ENCODE results near the gene BCL7A.
"Not testable (repeated sequence)": the region's sequence is repeated elsewhere in the genome, so short reads cannot be mapped to it uniquely, and the experiment has no call there.

Gene BCL7A

GRCh38 chr12:122040579-122041386 lies 19.1 kb downstream of the BCL7A start:
- no peak overlapping the region for H3K9ac ChIP-seq (ENCODE audit: low read length in 5 of 5)
- no peaks in the 10 kb centered on the region for H3K4me1 ChIP-seq (ENCODE audit: control insufficient read depth in 5 of 5, insufficient read depth in 5 of 5, low read length in 5 of 5)
- H3K4me3 ChIP-seq (ENCODE audit: low read depth in 1 of 5, low read length in 5 of 5), result no peak overlapping the region

GRCh38 chr12:122041458-122041857 lies 19.8 kb downstream of the BCL7A start:
- peaks cover 0 to 28% (median 12%) of the 10 kb centered on the region in 5 donors for H3K36me3 ChIP-seq (ENCODE audit: control insufficient read depth in 5 of 5, insufficient read depth in 5 of 5, low read length in 5 of 5)
- H3K27me3 ChIP-seq (ENCODE audit: control insufficient read depth in 5 of 5, insufficient read depth in 4 of 5, low read length in 5 of 5); H3K4me3 ChIP-seq (ENCODE audit: low read depth in 1 of 5, low read length in 5 of 5); H3K4me1 ChIP-seq (ENCODE audit: control insufficient read depth in 5 of 5, insufficient read depth in 5 of 5, low read length in 5 of 5); H3K9ac ChIP-seq (ENCODE audit: low read length in 5 of 5); H3K27ac ChIP-seq (ENCODE audit: low read depth, low read length); H3K9me3 ChIP-seq (ENCODE audit: control insufficient read depth in 5 of 5, low read length in 5 of 5): not testable (repeated sequence)

More at GRCh38 chr12:122040579-122041386, 19.1 kb downstream of the BCL7A start:
- Histone ChIP-seq H3K27ac (ENCODE audit: low read depth, low read length) (no peak overlapping the region), H3K9me3 (ENCODE audit: control insufficient read depth in 5 of 5, low read length in 5 of 5) (no peaks in the 10 kb centered on the region), H3K36me3 (ENCODE audit: control insufficient read depth in 5 of 5, insufficient read depth in 5 of 5, low read length in 5 of 5) (peaks cover 0 to 27% (median 10%) of the 10 kb centered on the region in 5 donors), H3K27me3 (ENCODE audit: control insufficient read depth in 5 of 5, insufficient read depth in 4 of 5, low read length in 5 of 5) (no peaks in the 10 kb centered on the region)

GRCh38 chr12:122042910-122043309 lies 21.2 kb downstream of the BCL7A start:
- Histone ChIP-seq H3K27ac (ENCODE audit: low read depth, low read length) (no peak overlapping the region), H3K9me3 (ENCODE audit: control insufficient read depth in 5 of 5, low read length in 5 of 5) (no peaks in the 10 kb centered on the region), H3K4me1 (ENCODE audit: control insufficient read depth in 5 of 5, insufficient read depth in 5 of 5, low read length in 5 of 5) (no peaks in the 10 kb centered on the region), H3K27me3 (ENCODE audit: control insufficient read depth in 5 of 5, insufficient read depth in 4 of 5, low read length in 5 of 5) (no peaks in the 10 kb centered on the region), H3K4me3 (ENCODE audit: low read depth in 1 of 5, low read length in 5 of 5) (no peak overlapping the region), H3K36me3 (ENCODE audit: control insufficient read depth in 5 of 5, insufficient read depth in 5 of 5, low read length in 5 of 5) (peaks cover 0 to 24% (median 12%) of the 10 kb centered on the region in 5 donors), H3K9ac (ENCODE audit: low read length in 5 of 5) (no peak overlapping the region)

GRCh38 chr12:122043476-122043875 lies 21.8 kb downstream of the BCL7A start:
- H3K4me3 ChIP-seq (ENCODE audit: low read depth in 1 of 5, low read length in 5 of 5), result no peak overlapping the region
- H3K4me1 ChIP-seq (ENCODE audit: control insufficient read depth in 5 of 5, insufficient read depth in 5 of 5, low read length in 5 of 5), result no peaks in the 10 kb centered on the region
- peaks cover 0 to 24% (median 12%) of the 10 kb centered on the region in 5 donors for H3K36me3 ChIP-seq (ENCODE audit: control insufficient read depth in 5 of 5, insufficient read depth in 5 of 5, low read length in 5 of 5)
- H3K9ac ChIP-seq (ENCODE audit: low read length in 5 of 5), result no peak overlapping the region
- H3K9me3 ChIP-seq (ENCODE audit: control insufficient read depth in 5 of 5, low read length in 5 of 5), result no peaks in the 10 kb centered on the region
- H3K27me3 ChIP-seq (ENCODE audit: control insufficient read depth in 5 of 5, insufficient read depth in 4 of 5, low read length in 5 of 5), result no peaks in the 10 kb centered on the region
- no peak overlapping the region for H3K27ac ChIP-seq (ENCODE audit: low read depth, low read length)

- peaks cover 0 to 24% (median 12%) of the 10 kb centered on the region in 5 donors for H3K36me3 ChIP-seq (ENCODE audit: control insufficient read depth in 5 of 5, insufficient read depth in 5 of 5, low read length in 5 of 5)
- no peaks in the 10 kb centered on the region for H3K4me1 ChIP-seq (ENCODE audit: control insufficient read depth in 5 of 5, insufficient read depth in 5 of 5, low read length in 5 of 5)
- H3K27ac ChIP-seq (ENCODE audit: low read depth, low read length), result no peak overlapping the region
- no peaks in the 10 kb centered on the region for H3K9me3 ChIP-seq (ENCODE audit: control insufficient read depth in 5 of 5, low read length in 5 of 5)
- H3K4me3 ChIP-seq (ENCODE audit: low read depth in 1 of 5, low read length in 5 of 5), result no peak overlapping the region
- no peaks in the 10 kb centered on the region for H3K27me3 ChIP-seq (ENCODE audit: control insufficient read depth in 5 of 5, insufficient read depth in 4 of 5, low read length in 5 of 5)
- H3K9ac ChIP-seq (ENCODE audit: low read length in 5 of 5), result no peak overlapping the region
Measured at GRCh38 chr12:122045262-122045661, 23.6 kb downstream of the BCL7A start.

- H3K27ac ChIP-seq (ENCODE audit: low read depth, low read length), result no peak overlapping the region
- peaks cover 0 to 6% (median 5%) of the 10 kb centered on the region in 5 donors for H3K4me1 ChIP-seq (ENCODE audit: control insufficient read depth in 5 of 5, insufficient read depth in 5 of 5, low read length in 5 of 5)
- H3K36me3 ChIP-seq (ENCODE audit: control insufficient read depth in 5 of 5, insufficient read depth in 5 of 5, low read length in 5 of 5), result peaks cover 0 to 21% (median 12%) of the 10 kb centered on the region in 5 donors
- H3K9me3 ChIP-seq (ENCODE audit: control insufficient read depth in 5 of 5, low read length in 5 of 5), result no peaks in the 10 kb centered on the region
- no peaks in the 10 kb centered on the region for H3K27me3 ChIP-seq (ENCODE audit: control insufficient read depth in 5 of 5, insufficient read depth in 4 of 5, low read length in 5 of 5)
- no peak overlapping the region for H3K4me3 ChIP-seq (ENCODE audit: low read depth in 1 of 5, low read length in 5 of 5)
- no peak overlapping the region for H3K9ac ChIP-seq (ENCODE audit: low read length in 5 of 5)
Measured at GRCh38 chr12:122046145-122046544, 24.5 kb downstream of the BCL7A start.

- no peaks in the 10 kb centered on the region for H3K9me3 ChIP-seq (ENCODE audit: control insufficient read depth in 5 of 5, low read length in 5 of 5)
- peaks cover 0 to 20% (median 12%) of the 10 kb centered on the region in 5 donors for H3K36me3 ChIP-seq (ENCODE audit: control insufficient read depth in 5 of 5, insufficient read depth in 5 of 5, low read length in 5 of 5)
- H3K9ac ChIP-seq (ENCODE audit: low read length in 5 of 5), result no peak overlapping the region
- no peaks in the 10 kb centered on the region for H3K27me3 ChIP-seq (ENCODE audit: control insufficient read depth in 5 of 5, insufficient read depth in 4 of 5, low read length in 5 of 5)
- H3K4me3 ChIP-seq (ENCODE audit: low read depth in 1 of 5, low read length in 5 of 5), result no peak overlapping the region
- peaks cover 1 to 11% (median 10%) of the 10 kb centered on the region in 5 donors for H3K4me1 ChIP-seq (ENCODE audit: control insufficient read depth in 5 of 5, insufficient read depth in 5 of 5, low read length in 5 of 5)
- no peak overlapping the region for H3K27ac ChIP-seq (ENCODE audit: low read depth, low read length)
Measured at GRCh38 chr12:122048151-122048550, 26.5 kb downstream of the BCL7A start.

GRCh38 chr12:122049827-122050226 lies 28.1 kb downstream of the BCL7A start:
- Histone ChIP-seq H3K9ac (ENCODE audit: low read length in 5 of 5) (no peak overlapping the region), H3K4me3 (ENCODE audit: low read depth in 1 of 5, low read length in 5 of 5) (no peak overlapping the region), H3K36me3 (ENCODE audit: control insufficient read depth in 5 of 5, insufficient read depth in 5 of 5, low read length in 5 of 5) (peaks cover 0 to 11% (median 5%) of the 10 kb centered on the region in 5 donors), H3K27ac (ENCODE audit: low read depth, low read length) (no peak overlapping the region), H3K27me3 (ENCODE audit: control insufficient read depth in 5 of 5, insufficient read depth in 4 of 5, low read length in 5 of 5) (no peaks in the 10 kb centered on the region), H3K4me1 (ENCODE audit: control insufficient read depth in 5 of 5, insufficient read depth in 5 of 5, low read length in 5 of 5) (peaks cover 1 to 17% (median 13%) of the 10 kb centered on the region in 5 donors), H3K9me3 (ENCODE audit: control insufficient read depth in 5 of 5, low read length in 5 of 5) (no peaks in the 10 kb centered on the region)

GRCh38 chr12:122050706-122051105 lies 29.0 kb downstream of the BCL7A start:
- Histone ChIP-seq H3K4me3 (ENCODE audit: low read depth in 1 of 5, low read length in 5 of 5) (no peak overlapping the region), H3K4me1 (ENCODE audit: control insufficient read depth in 5 of 5, insufficient read depth in 5 of 5, low read length in 5 of 5) (peaks cover 1 to 17% (median 13%) of the 10 kb centered on the region in 5 donors), H3K9me3 (ENCODE audit: control insufficient read depth in 5 of 5, low read length in 5 of 5) (no peaks in the 10 kb centered on the region), H3K36me3 (ENCODE audit: control insufficient read depth in 5 of 5, insufficient read depth in 5 of 5, low read length in 5 of 5) (peaks cover 0 to 14% (median 6%) of the 10 kb centered on the region in 5 donors), H3K27ac (ENCODE audit: low read depth, low read length) (no peak overlapping the region), H3K9ac (ENCODE audit: low read length in 5 of 5) (peak overlapping the region in 1 of 5 donors; percentile 41), H3K27me3 (ENCODE audit: control insufficient read depth in 5 of 5, insufficient read depth in 4 of 5, low read length in 5 of 5) (no peaks in the 10 kb centered on the region)

- Histone ChIP-seq H3K27me3 (ENCODE audit: control insufficient read depth in 5 of 5, insufficient read depth in 4 of 5, low read length in 5 of 5) (no peaks in the 10 kb centered on the region), H3K36me3 (ENCODE audit: control insufficient read depth in 5 of 5, insufficient read depth in 5 of 5, low read length in 5 of 5) (peaks cover 0 to 12% (median 4%) of the 10 kb centered on the region in 5 donors), H3K9me3 (ENCODE audit: control insufficient read depth in 5 of 5, low read length in 5 of 5) (no peaks in the 10 kb centered on the region), H3K4me1 (ENCODE audit: control insufficient read depth in 5 of 5, insufficient read depth in 5 of 5, low read length in 5 of 5) (peaks cover 1 to 17% (median 13%) of the 10 kb centered on the region in 5 donors), H3K4me3 (ENCODE audit: low read depth in 1 of 5, low read length in 5 of 5) (no peak overlapping the region), H3K9ac (ENCODE audit: low read length in 5 of 5) (peak overlapping the region in 2 of 5 donors; percentile 41 to 52), H3K27ac (ENCODE audit: low read depth, low read length) (no peak overlapping the region)
Measured at GRCh38 chr12:122051231-122051876, 29.7 kb downstream of the BCL7A start.

All from subcutaneous abdominal adipose tissue (tissue), 5 donors.